T-helper 1 cell treated with Interleukin-12 subunit alpha and Interleukin-12 subunit beta and Interleukin-4 antibody, amounts not matched to agents 30 ng/mL and 1 ng/mL, for 36 hours (primary cell): ENCODE data around the gene MRPL30. TPM values are rescaled to one million over a fixed set of nuclear protein-coding genes. Genes with fewer than 3 reads are reported as not detected.
"Not testable (repeated sequence)": the region's sequence is repeated elsewhere in the genome, so short reads cannot be mapped to it uniquely, and the experiment has no call there.

ENCODE experiments used
- intact Hi-C: fragments of 100-400 bp; cut with micrococcal nuclease; formaldehyde crosslinking; loops from one replicate; pipeline ENCODE4 v1.15.1; 2024
- total RNA-seq: library from RNA; stranded (reverse); gene quantifications from 2 replicates; pipeline ENCODE4 v1.2.3, GENCODE V29; 2022

MRPL30 gene
- total RNA-seq, result 22.7 and 23.2 TPM in 2 replicates

DNA sequence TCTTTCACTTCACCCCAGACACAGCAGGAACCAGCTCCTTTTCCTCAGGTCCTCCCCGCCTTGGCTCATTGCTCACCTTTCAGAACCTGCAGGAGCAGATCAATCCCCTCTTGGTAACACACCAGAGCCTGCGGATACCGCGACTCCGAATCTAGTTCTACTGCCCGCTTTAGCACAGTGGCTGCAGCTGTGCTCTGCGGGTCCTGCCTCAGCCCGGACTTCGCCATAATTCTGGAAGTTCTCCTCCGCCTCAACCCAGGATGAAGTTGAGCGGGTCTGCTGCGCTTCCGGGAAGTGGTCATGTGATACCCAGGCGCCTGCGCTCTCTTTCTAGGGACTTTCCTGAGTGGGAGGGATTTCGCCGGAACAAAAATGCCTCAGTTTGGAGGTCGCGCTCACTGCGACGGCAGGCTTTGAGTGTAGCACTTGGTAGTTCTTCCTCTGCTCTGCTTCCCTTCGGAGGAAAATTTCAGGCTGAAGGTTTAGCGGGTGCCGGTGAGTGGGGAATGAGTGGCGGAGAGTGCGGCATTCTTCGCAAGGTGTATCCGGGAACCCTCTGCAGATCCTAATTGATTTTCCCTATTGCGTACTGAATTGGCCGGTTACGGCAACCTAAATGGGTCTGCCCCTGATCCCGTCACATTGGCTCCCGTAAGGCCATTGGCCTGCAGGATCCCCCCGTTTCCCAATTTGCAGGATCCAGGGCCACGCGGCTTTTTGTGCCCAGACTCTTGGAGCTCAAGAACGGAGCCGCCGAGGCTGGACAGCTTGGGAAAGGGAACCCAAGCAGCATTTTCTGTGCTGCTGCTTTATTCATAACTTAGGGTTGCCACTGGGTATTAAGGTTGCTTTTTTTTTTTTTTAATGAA is at the start of gene MRPL30, which contains the start of gene MITD1:
Gene MRPL30, plus strand, starts transcription at position 430 of the 869 bp plus-strand sequence. CDS start 5,020 bp downstream, outside the sequence.
Gene MITD1, minus strand, starts transcription at position 304 of the 869 bp plus-strand sequence. Its CDS starts 77 bp downstream, at position 227.
- intact Hi-C loops, result loop anchor here (1.0 to 5.0 kb wide), 8 partner anchors 26 to 1536 kb away; partner anchors contain the start of genes C2orf15, COA5, PDCL3 and REV1

DNA sequence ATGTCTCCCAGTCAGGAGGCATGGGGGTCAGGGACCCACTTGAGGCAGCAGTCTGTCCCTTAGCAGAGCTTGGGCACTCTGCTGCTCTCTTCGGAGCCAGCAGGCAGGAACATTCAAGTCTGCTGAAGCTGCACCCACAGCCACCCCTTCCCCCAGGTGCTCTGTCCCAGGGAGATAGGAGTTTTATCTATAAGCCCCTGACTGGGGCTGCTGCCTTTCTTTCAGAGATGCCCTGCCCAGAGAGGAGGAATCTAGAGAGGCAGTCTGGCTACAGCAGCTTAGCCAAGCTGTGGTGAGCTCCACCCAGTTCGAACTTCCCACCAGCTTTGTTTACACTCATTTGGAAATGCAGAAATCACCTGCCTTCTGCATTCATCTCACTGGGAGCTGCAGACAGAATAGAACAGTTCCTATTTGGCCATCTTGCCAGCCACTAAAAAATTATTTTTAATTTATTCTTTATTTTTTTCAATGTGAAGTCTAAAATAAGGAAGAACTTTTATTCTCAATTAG is 45.9 kb upstream of the MRPL30 start:
- intact Hi-C loops, result not testable (repeated sequence)

DNA sequence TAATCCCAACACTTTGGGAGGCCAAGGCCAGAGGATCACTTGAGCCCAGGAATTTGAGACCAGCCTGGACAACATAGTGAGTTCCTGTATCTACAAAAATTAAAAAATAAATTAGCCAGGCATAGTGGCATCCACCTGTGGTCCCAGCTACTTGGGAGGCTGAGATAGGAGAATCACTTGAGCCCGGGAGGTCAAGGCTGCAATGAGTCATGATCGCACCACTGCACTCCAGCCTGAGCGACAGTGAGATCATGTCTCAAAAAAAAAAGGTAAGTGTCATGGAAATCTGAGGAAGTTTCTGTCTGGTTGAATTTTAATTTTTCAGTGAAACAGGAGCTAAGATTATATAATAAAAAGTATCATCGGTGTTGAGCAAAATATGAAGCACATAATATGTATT is 42.0 kb upstream of the MRPL30 start:
- intact Hi-C loops, result no loop called here

DNA sequence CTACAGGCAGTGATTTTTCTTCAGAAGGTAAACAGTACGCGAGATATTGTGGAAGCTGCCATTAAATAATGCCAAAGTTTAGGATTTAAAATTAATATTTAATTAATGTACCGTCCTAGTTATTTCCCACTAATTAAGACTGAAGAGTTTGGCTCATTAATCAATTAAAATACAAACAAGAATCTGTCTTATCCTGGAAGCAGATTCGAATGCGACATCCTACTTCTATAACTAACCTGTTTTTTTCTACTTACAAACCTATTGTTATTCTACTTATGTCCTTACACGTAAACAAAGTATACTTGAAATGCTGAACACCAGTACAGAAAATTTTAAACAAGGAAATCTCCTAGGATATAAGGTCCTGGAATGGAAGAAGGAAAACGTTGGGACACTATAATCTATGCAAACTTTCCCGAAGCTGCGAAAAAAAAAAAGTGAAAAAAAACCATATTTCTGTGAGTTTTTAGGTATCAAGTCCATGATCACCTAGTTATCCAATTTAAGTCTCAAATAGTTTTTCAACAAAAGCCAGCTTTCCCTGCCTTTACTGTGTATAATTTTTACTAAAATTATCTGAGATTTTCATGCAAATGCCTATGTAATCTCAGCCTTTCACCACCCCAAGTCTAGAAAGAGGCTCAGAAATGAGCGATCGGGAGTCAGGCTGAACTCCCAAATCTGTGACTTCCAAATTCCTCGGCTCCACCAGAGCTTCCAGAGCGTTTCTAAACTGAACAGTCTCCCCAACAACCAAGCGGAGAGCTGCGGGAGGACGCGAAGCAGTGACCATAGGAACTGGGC is 40.7 kb upstream of the MRPL30 start:
- intact Hi-C loops, result loop anchor here (2.0 to 5.0 kb wide), 4 partner anchors 55 to 1478 kb away; partner anchors contain the start of gene ACTR1B

DNA sequence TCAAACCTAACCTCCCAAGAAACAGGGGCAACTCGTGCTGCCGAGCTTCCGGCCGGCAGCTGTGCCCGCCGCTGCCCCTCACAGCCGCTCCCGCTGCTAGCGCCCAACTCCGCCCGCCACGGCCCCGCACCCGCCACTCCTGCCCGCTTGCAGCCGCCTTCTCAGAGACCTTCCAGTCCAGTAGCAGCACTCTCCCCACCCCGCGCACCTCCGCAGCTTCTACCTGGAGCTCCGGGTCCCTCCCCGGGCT is 40.2 kb upstream of the MRPL30 start:
- intact Hi-C loops, result loop anchor here (1.0 to 5.0 kb wide), 10 partner anchors 14 to 1478 kb away; partner anchors contain the start of genes ACTR1B, COA5, LIPT1 and MITD1

DNA sequence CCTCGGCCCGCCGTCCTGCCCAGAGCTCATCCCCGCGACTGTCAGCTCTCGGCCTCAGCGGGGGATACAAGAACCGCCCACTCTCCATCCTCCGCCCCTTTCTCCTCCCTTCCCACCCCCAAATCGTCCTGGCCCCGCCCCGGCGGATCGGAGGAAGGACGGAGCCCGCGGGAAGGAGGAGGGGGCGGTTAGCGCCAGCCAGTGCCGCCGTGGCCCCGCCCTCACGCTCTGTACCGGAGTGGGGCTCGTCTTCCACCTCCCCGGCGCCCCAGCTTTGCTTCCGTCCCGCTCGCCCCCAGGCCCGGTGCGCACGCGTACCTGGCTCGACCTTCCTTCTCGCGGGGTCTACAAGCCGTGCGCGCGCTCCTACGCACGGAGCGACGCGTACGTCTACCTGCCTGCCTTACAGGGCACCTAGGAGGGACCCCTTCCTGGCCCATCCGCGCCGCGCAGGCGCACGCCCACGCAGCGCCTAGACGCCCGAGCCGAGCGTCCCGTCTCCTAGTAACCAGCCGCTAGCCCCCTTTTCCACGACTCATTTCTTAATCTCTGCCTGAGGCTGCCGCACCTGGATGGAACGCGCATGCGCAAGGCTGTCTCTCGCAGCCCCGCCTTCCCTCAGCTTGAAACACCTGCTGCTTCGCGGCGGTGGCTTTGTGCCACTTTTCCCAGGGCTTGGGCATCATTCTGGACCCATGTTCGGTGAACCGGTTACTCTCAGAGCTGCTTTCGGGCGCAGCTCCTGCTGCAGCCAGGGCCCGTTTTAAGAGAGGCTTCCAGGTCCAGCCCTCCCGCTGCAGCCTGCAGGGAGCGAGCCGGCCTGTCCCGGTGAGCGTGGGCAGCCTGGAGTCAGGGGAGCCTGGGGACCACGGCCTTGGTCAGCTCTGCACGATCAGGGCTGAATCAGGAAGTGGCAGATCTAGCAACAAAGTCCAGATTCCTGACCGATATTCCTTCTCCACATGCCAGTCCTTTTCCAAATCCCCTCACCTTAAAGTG is 39.6 kb upstream of the MRPL30 start, which contains the start of gene C2orf15:
Gene C2orf15, plus strand, starts transcription at position 598 of the 999 bp plus-strand sequence. CDS start 8,852 bp downstream, outside the sequence.
- intact Hi-C loops, result loop anchor here (1.0 to 5.0 kb wide), 10 partner anchors 13 to 1479 kb away; partner anchors contain the start of genes ACTR1B, COA5, LIPT1 and MITD1

DNA sequence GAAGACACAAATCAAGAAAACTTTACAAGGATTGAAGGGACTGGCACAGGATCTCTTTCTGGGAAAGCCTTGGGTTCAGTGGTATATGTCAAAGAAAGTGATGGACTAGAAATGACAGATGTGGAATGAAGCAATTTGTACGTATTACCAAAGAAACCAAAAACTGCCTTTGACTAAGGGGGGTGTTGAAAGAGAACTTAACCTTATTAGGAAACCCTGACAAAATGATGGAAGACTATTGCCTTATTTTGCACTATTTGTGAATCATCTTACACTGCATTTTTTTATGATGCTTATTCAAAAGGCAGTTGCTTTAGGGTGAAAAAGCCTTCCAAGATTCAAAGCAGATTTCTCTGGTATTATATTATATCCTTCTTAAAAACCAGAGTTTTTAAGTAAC is 30.3 kb upstream of the MRPL30 start:
- intact Hi-C loops, result loop anchor here (5.0 to 10.0 kb wide), 5 partner anchors 686 to 1854 kb away; partner anchors contain the start of genes PDCL3, RPL31, VWA3B and ZAP70

DNA sequence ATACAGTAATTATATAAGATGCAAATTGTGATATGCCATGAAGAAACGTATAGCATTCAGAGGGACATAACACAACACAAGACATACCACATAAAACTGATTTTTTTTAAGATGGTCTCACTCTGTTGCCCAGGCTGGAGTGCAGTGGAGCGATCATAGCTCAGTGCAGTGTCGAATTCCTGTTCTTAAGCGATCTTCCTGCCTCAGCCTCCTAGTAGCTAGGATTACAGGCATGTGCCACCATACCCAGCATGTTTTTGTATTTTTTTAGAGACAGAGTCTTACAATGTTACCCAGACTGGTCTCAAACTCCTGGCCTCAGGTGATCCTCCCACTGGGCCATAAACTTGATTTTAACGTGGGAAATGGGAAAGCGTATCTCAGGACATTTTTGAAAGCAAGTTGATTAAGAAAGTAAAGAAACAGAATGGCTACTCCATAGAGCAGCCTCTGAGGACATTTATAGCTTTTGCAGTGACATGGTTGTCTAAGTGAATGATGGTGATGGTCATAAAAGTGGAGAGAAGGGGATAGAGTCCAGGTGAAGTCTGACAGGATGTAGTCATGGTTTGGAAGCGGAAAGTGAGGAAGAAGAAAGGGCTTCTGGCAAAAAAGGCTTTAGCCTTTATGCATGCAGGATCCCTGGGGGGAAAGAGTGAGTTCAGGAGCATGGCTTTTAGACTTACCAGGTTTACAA is 28.6 kb upstream of the MRPL30 start:
- intact Hi-C loops, result loop anchor here (5.0 to 10.0 kb wide), 5 partner anchors 688 to 1852 kb away; partner anchors contain the start of genes PDCL3, RPL31, VWA3B and ZAP70

DNA sequence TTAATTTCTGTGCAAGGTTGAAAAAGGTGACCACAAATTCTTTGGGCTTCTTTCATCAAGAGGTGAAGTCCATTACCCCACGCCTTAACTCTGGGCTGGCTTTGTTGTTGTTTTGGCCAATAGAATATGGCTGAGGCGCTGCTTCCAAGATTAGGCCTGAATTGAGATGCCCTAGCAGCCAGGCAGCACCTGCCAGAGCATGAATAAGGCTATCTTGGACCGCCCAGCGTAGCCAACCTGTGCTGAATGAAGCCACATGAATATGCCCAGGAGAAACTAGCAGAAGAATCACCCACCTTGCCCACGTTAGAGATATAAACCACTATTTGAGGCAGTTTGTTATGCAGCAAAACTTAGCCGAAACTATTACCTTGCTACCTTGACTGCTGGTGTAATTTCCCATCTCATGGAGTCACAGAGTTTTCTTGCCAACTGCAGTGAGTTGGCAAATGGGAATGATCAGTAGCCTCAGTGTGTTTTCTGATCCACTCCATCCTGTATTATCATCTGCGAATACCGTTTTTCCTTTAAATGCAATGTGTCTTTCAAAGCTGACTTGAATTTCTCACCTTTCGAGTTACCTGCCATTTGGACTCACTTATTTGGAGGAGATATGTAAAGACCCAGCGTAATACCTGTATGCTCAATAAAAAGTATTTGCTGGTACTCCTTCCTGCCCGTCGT is 26.9 kb upstream of the MRPL30 start:
- intact Hi-C loops, result loop anchor here (1.0 to 10.0 kb wide), 9 partner anchors 13 to 1851 kb away; partner anchors contain the start of genes C2orf15, COA5, PDCL3 and REV1

DNA sequence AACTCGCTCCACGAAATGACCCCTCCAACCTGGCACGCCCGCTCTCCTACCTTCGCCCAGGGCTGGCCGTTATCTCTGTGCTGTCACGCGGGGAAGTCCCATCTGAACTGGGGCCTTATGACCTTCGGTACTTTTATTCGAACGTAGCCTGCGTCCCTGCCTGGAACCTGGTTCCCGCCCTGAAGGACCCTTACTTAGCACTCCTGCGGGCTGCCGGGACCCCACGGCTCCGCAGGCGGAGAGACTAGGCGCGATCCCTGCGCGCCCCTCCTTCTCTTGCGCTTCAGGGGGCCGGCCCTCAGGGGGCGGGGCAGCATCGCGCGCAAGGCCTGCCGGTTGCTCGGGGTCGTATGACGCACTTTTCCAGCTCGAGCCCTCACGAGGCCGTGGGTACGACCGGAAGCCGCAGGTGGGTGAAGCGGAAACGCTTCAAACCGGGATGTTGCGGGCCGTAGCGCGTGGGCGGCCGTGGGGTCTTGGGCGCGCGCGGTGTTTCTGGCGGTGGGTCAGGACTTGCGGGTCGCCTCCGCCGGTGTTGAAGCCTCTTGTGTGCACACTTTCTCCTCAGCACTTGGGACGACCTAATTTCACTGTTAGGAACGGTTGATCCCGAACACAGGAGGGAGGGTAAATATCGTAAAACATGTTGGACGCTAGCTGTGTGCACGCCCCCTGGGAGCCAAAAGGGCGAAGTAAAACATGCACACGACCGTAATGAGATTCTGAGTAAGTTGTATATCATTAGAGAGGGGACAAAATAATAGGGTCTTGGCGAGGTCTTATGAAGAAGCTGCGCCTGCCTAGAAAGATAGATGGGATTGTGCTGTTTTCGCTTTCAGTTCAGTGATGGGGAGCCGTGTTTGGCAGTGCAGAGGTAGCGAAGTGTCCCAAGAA is 26.1 kb upstream of the MRPL30 start, which contains the start of the genes LIPT1 and TSGA10:
Gene LIPT1, plus strand, starts transcription at position 325 of the 894 bp plus-strand sequence. CDS start 6,991 bp downstream, outside the sequence.
Gene TSGA10, minus strand, starts transcription at position 300 of the 894 bp plus-strand sequence. CDS start 45,503 bp downstream, outside the sequence.
- intact Hi-C loops, result loop anchor here (1.0 to 10.0 kb wide), 11 partner anchors 14 to 1850 kb away; partner anchors contain the start of genes C2orf15, COA5, MITD1 and MRPL30

DNA sequence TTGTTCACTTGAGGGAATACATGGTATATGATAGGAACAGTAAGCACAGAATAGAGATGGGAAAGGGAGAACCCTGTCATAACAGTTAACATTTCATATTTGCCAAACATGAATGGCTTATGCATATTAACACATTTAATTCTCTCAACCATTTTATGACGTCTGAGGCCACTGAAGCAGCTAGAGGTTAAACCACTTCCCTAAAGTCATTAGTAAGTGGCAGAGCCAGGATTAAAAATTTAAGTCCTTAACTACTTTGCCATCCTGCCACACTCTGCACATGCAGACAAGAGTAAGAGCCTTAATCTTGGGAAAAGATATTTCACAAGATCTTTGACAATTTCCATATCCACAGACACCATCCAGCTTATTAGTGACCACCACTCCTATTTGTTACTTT is 24.1 kb upstream of the MRPL30 start:
- intact Hi-C loops, result loop anchor here (10.0 kb wide), 4 partner anchors 692 to 1848 kb away; partner anchors contain the start of genes PDCL3, RPL31 and VWA3B

DNA sequence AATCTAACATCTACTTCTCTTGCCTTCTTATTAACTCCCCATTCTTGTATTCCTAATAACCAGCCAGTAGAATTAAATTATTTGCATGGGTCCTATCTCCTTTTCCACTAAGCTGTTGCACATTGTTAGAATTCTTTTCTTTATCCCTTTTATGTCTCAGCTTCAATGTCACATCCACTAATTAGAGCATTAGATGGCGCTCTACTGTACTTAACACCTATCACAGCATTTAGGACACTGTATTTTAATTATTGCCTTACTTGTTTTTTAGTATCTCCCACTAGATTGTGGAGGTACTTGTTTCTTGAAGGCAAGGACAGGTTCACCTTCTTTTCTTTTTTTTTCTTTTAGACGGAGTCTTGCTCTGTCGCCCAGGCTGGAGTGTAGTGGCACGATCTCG is 22.4 kb upstream of the MRPL30 start:
- intact Hi-C loops, result loop anchor here (10.0 kb wide), 4 partner anchors 694 to 1846 kb away; partner anchors contain the start of genes PDCL3, RPL31 and VWA3B

DNA sequence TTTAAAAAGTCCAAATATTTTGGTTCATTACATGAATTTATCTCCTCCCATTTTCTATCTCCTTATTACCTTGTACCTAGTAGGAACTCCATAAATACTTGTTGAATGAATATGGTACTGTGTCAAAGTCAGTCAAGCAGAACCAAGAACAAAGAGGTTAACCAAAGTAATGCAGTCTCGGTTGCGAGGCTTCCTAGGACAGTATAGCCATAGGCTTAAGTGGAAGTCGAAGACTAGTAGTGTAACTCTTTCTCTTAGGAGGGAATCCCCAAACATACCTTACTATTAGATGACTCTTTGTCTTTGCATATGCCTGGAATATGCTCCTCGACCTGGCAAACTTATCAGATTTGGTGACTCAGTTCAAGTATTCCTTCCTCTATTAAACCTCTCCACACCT is 21.4 kb upstream of the MRPL30 start:
- intact Hi-C loops, result loop anchor here (10.0 kb wide), 4 partner anchors 695 to 1845 kb away; partner anchors contain the start of genes PDCL3, RPL31 and VWA3B

DNA sequence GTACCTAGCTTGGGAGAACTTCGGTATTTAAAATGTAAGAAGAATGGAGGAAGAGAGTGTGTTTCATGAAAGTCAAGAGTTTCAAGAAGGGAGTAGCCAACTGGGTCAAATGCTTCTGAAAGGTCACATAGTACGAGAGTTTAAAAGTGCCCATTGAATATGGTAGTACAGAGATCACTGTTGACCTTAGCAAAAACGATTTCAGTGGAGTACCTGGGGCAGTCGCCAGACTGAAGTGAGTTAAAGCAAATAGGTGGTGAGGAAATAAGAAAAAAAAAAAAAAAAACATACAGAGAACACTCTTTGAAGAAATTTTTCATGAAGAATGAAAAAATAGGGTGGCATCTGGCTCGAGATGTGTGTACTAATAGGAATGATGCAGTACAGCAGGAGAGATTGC is 14.8 kb upstream of the MRPL30 start:
- intact Hi-C loops, result no loop called here

DNA sequence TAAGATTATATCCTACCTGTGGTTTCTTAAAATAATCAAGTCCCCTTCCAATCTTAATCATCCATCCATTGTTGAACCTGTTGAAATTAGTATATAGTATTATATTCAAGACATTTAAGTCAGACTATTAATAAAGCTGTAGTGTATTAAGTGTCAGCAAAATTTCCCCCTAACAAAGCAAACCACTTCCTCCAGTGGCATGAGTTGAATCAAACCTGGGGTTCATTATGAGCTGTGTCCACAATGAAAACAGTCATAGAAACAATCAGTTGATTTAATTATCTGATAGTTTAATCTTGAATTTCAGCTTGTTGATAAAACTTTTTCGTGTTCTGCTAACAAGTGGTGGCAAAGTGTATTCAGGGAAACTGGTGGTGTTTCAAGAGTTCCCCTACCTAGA is 11.4 kb upstream of the MRPL30 start:
- intact Hi-C loops, result no loop called here

DNA sequence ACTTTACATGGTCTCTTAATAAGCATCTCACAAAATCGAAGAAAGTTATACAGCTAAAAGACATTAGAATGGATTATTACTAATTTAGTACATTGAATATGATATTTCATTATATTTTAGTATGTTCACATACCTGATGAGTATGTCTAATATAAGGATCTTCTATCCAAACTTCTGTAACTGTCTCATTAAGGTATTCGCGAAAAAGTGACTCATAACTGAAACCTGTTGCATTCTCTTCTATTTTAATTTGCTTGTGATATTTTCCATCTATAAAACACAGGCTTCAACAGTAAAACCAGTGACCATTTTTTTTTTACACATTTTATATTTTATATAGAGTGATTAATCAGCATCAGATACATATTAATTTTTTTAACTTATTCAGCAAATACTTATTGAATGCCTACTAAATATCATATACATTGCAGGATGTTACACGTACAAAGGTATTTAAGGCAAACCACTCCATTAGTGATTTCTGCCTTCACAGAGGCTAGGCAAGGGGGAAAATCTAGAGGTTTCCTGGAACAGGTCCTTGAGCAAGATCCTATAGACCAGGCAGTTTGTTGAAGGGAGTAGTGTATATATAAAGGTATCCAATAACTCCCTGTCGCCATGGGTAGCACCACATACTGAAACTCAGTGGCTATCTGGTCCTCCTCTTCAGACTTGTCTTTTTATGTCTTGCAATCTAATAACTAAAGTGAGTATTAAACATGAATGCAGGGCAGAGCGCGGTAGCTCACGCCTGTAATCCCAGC is 9.4 kb upstream of the MRPL30 start:
- intact Hi-C loops, result no loop called here
